ENCODE data around the gene MALAT1. TPM values are rescaled to one million over a fixed set of nuclear protein-coding genes. Genes with fewer than 3 reads are reported as not detected.

MALAT1 gene
- total RNA-seq, 2 experiments from 2014 or later = 3,446 to 5,974 TPM

- ChIA-PET POLR2A (interaction anchor here (0.7 to 6.7 kb wide), 5 partner anchors 16 to 86 kb away, joined by 3 to 50 read pairs (median 7); no protein-coding TSS in a partner anchor), CTCF (ENCODE audit: unreplicated experiment) (no interaction called here)
- intact Hi-C loops (cut with micrococcal nuclease; ENCODE audit: unreplicated experiment) = no loop called here
- Histone ChIP-seq H3K9me2 (ENCODE audit: insufficient read depth, low read length) (no peaks in the 10 kb centered on the region), H3K79me2 (ENCODE audit: insufficient read depth, low read depth, low read length) (peaks cover 75% of the 10 kb centered on the region), H3K27ac (ENCODE audit: low read depth, low read length, poor library complexity, severe bottlenecking) (peak overlapping the region; percentile 98), H3K4me1 (ENCODE audit: insufficient read depth, low read length, poor library complexity, severe bottlenecking) (peaks cover 52% of the 10 kb centered on the region), H3K4me3 (ENCODE audit: low read depth, low read length, poor library complexity, severe bottlenecking) (peak overlapping the region; percentile 79), H3K4me2 (ENCODE audit: low read length) (peak overlapping the region; percentile 98), H3K36me3 (ENCODE audit: insufficient read depth, low read length) (peaks cover 76% of the 10 kb centered on the region), H2AFZ (ENCODE audit: low read length) (no peak overlapping the region), H4K20me1 (ENCODE audit: insufficient read depth, low read length) (peaks cover 69% of the 10 kb centered on the region), H3K9me3 (ENCODE audit: low read length) (no peaks in the 10 kb centered on the region)
- no TSS peak for BruUV-seq (replicated peaks)
- no peak for DNase-seq (ENCODE audit: low spot score)
- no peak for TF ChIP-seq EZH2phosphoT487 (IDR thresholded peaks at IDR 0.05; ENCODE audit: borderline replicate concordance, low read depth, low read length)
- no peak for TF ChIP-seq CTCF (conservative IDR thresholded peaks at IDR 0.05; ENCODE audit: low read length)
Observed at GRCh38 chr11:65503949-65504673, 5.3 kb downstream of the MALAT1 start.

- H2AFZ ChIP-seq (ENCODE audit: low read length) = no peak overlapping the region
- peaks cover 63% of the 10 kb centered on the region for H4K20me1 ChIP-seq (ENCODE audit: insufficient read depth, low read length)
- ChIA-PET CTCF (ENCODE audit: unreplicated experiment) (no interaction called here), POLR2A (interaction anchor here (0.7 to 6.7 kb wide), 10 partner anchors 6 to 87 kb away, joined by 3 to 90 read pairs (median 6); partner anchors contain the start of genes MALAT1 and SCYL1)
- peaks cover 68% of the 10 kb centered on the region for H3K36me3 ChIP-seq (ENCODE audit: insufficient read depth, low read length)
- TF ChIP-seq CTCF (conservative IDR thresholded peaks at IDR 0.05; ENCODE audit: low read length) (no peak), EZH2phosphoT487 (IDR thresholded peaks at IDR 0.05; ENCODE audit: borderline replicate concordance, low read depth, low read length) (no peak)
- no peaks in the 10 kb centered on the region for H3K9me2 ChIP-seq (ENCODE audit: insufficient read depth, low read length)
- BruUV-seq (replicated peaks) = TSS peak; percentile 13
- H3K9me3 ChIP-seq (ENCODE audit: low read length) = no peaks in the 10 kb centered on the region
- peak overlapping the region; percentile 79 for H3K4me3 ChIP-seq (ENCODE audit: low read depth, low read length, poor library complexity, severe bottlenecking)
- H3K27ac ChIP-seq (ENCODE audit: low read depth, low read length, poor library complexity, severe bottlenecking) = peak overlapping the region; percentile 98
- DNase-seq (ENCODE audit: low spot score) = no peak
- peaks cover 67% of the 10 kb centered on the region for H3K79me2 ChIP-seq (ENCODE audit: insufficient read depth, low read depth, low read length)
- intact Hi-C loops (cut with micrococcal nuclease; ENCODE audit: unreplicated experiment) = no loop called here
- peak overlapping the region; percentile 98 for H3K4me2 ChIP-seq (ENCODE audit: low read length)
- peaks cover 59% of the 10 kb centered on the region for H3K4me1 ChIP-seq (ENCODE audit: insufficient read depth, low read length, poor library complexity, severe bottlenecking)
Observed at GRCh38 chr11:65504674-65505465, 6.0 kb downstream of the MALAT1 start.

Data from OCI-LY7 (cell line).